Measurements from ENCODE around the gene SSPN. TPM values are rescaled to one million over a fixed set of nuclear protein-coding genes. Genes with fewer than 3 reads are reported as not detected.

Gene SSPN
- total RNA-seq, 2 experiments from 2014 or later = not detected

GRCh38 chr12:26283617-26284016, 88.2 kb downstream of the SSPN start:
- ChIA-PET POLR2A (no interaction called here), CTCF (no interaction called here)
- Mint-ChIP-seq H3K4me1 (ENCODE audit: low read depth) (peaks cover 2% of the 10 kb centered on the region), H3K36me3 (ENCODE audit: low read depth) (no peaks in the 10 kb centered on the region), H3K27ac (no peak overlapping the region), H3K27me3 (ENCODE audit: low read depth) (no peaks in the 10 kb centered on the region), H3K4me3 (no peak overlapping the region), H3K9me3 (ENCODE audit: insufficient read depth) (no peaks in the 10 kb centered on the region)
- no peak for ATAC-seq
- DNase-seq = no peak

DNA sequence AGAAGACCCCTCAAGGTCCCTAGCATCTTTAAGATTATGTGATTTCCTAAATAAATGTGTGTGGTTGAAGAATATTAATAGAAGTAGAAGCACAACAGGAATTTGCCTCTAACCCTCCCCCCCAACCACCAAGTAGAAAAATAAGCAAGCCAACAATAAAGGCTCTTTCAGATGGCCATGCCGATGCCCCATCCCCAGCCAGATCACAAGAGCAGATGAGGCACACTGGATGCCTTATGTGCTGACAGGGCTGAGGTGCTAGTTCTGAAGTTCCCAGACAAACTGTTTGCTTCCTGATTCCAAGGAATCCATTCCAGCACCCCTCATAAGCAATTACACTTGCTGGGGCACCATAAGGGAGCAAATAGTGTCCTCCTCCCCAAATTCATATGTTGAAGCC, 90.0 kb downstream of the SSPN start:
- peaks cover 2% of the 10 kb centered on the region for H3K27me3 Mint-ChIP-seq (ENCODE audit: low read depth)
- CTCF ChIA-PET = no interaction called here

DNA sequence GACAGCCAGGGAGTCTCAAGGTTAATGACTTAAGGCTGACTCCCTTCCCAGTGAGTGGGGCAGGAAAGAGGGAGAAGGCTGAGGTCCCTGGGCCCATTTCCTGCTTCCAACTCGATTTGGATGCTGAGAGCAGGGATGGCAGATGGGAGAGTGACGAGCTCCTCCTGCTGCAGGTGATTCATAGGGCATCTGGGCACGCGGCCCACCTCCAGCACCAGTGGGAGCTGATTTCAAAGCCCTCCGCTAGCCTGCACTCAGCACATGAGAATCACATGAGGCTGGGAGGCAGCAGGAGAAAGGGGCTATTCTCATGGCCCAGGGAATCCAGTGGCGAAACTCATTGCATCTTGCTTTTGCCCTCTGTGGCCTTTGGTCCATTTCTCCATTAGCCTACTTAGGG, 90.8 kb downstream of the SSPN start:
- ChIA-PET POLR2A (no interaction called here), CTCF (no interaction called here)
- peaks cover 2% of the 10 kb centered on the region for H3K4me1 Mint-ChIP-seq (ENCODE audit: low read depth)
- no peak overlapping the region for H3K4me3 Mint-ChIP-seq
- H3K9me3 Mint-ChIP-seq (ENCODE audit: insufficient read depth) = no peaks in the 10 kb centered on the region
- H3K27me3 Mint-ChIP-seq (ENCODE audit: low read depth) = peaks cover 2% of the 10 kb centered on the region
- H3K36me3 Mint-ChIP-seq (ENCODE audit: low read depth) = no peaks in the 10 kb centered on the region
- H3K27ac Mint-ChIP-seq = no peak overlapping the region
- DNase-seq = no peak
- ATAC-seq = no peak

More for the DNA sequence above, 90.0 kb downstream of the SSPN start:
- ATAC-seq (no peak), DNase-seq (no peak)
- H3K4me1 Mint-ChIP-seq (ENCODE audit: low read depth) = peaks cover 2% of the 10 kb centered on the region
- H3K36me3 Mint-ChIP-seq (ENCODE audit: low read depth) = no peaks in the 10 kb centered on the region
- H3K4me3 Mint-ChIP-seq = no peak overlapping the region
- H3K9me3 Mint-ChIP-seq (ENCODE audit: insufficient read depth) = no peaks in the 10 kb centered on the region
- POLR2A ChIA-PET = no interaction called here
- no peak overlapping the region for H3K27ac Mint-ChIP-seq

DNA sequence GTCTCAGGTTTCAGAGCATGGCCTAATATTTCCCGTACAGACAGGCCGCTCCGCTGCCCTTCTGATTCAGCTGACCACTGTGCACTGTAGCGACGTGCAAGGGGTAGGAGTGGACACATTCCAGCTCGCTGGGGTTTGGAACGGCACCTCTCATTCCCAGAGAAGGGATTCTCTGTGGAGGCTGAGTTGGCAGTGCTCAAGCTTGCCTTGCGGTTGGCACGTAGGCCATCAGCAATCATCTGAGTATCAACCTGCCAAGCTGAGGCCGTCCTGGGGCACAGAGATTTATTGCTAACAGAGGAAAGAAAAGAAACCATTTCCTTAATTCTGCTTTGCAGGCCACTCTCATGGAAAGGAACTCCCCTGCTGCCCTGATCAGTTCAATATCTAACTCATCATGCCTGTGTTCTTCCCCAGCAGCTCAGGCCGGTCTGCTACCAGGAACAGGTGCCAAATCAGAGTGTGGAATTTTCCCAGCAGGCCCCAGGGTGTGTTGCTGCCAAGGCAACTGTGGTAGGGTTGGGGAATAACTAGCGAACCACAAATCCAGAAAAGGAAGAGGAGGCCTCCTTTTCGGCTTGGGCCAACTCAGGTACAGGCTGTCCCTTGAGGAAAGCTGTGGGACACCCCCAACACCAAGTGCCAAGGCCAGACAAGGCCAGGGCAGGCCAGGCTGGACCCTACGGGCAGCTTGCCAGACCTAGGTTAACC, 92.5 kb downstream of the SSPN start:
- H3K4me1 Mint-ChIP-seq (ENCODE audit: low read depth) = peaks cover 2% of the 10 kb centered on the region
- H3K36me3 Mint-ChIP-seq (ENCODE audit: low read depth) = no peaks in the 10 kb centered on the region
- CTCF ChIA-PET = no interaction called here
- no peaks in the 10 kb centered on the region for H3K9me3 Mint-ChIP-seq (ENCODE audit: insufficient read depth)
- DNase-seq = no peak
- no peak for ATAC-seq
- POLR2A ChIA-PET = no interaction called here
- peaks cover 2% of the 10 kb centered on the region for H3K27me3 Mint-ChIP-seq (ENCODE audit: low read depth)
- no peak overlapping the region for H3K4me3 Mint-ChIP-seq
- no peak overlapping the region for H3K27ac Mint-ChIP-seq

GRCh38 chr12:26290565-26290964, 95.2 kb downstream of the SSPN start:
- ChIA-PET CTCF (no interaction called here), POLR2A (no interaction called here)
- H3K9me3 Mint-ChIP-seq (ENCODE audit: insufficient read depth) = no peaks in the 10 kb centered on the region
- H3K36me3 Mint-ChIP-seq (ENCODE audit: low read depth) = no peaks in the 10 kb centered on the region
- DNase-seq = no peak
- H3K4me3 Mint-ChIP-seq = no peak overlapping the region
- peaks cover 9% of the 10 kb centered on the region for H3K4me1 Mint-ChIP-seq (ENCODE audit: low read depth)
- ATAC-seq = no peak
- peaks cover 2% of the 10 kb centered on the region for H3K27me3 Mint-ChIP-seq (ENCODE audit: low read depth)
- no peak overlapping the region for H3K27ac Mint-ChIP-seq

- no peak for ATAC-seq
- peaks cover 7% of the 10 kb centered on the region for H3K4me1 Mint-ChIP-seq (ENCODE audit: low read depth)
- no peaks in the 10 kb centered on the region for H3K36me3 Mint-ChIP-seq (ENCODE audit: low read depth)
These were observed 97.2 kb downstream of the SSPN start for GRCh38 chr12:26292596-26292995.

DNA sequence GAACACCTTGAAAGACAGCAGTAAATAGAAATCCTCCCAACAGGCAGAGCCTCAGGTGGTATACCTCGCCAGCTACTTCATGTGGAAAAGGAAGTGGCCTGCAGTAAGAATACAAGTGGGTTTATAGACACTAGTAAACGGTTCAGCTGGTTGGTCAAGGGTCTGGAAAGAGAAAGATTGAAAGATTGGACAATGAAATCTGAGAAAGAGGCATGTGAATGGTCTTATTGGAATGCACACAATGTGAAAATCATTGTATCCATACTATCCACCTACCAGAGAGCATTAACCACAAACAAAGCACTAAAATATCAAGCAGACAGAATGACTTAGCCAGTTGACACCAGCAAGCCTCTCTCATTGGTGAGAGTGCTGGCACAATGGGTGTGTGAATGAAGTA, 98.2 kb downstream of the SSPN start:
- Mint-ChIP-seq H3K4me3 (no peak overlapping the region), H3K36me3 (ENCODE audit: low read depth) (no peaks in the 10 kb centered on the region), H3K27me3 (ENCODE audit: low read depth) (peaks cover 2% of the 10 kb centered on the region), H3K9me3 (ENCODE audit: insufficient read depth) (no peaks in the 10 kb centered on the region), H3K27ac (no peak overlapping the region), H3K4me1 (ENCODE audit: low read depth) (peaks cover 15% of the 10 kb centered on the region)
- no peak for ATAC-seq
- no peak for DNase-seq
- CTCF ChIA-PET = no interaction called here
- POLR2A ChIA-PET = no interaction called here

More at GRCh38 chr12:26292596-26292995, 97.2 kb downstream of the SSPN start:
- Mint-ChIP-seq H3K4me3 (no peak overlapping the region), H3K9me3 (ENCODE audit: insufficient read depth) (no peaks in the 10 kb centered on the region), H3K27ac (no peak overlapping the region), H3K27me3 (ENCODE audit: low read depth) (peaks cover 2% of the 10 kb centered on the region)
- ChIA-PET CTCF (no interaction called here), POLR2A (no interaction called here)
- no peak for DNase-seq

- POLR2A ChIA-PET = no interaction called here
- H3K4me3 Mint-ChIP-seq = no peak overlapping the region
- H3K9me3 Mint-ChIP-seq (ENCODE audit: insufficient read depth) = no peaks in the 10 kb centered on the region
- CTCF ChIA-PET = no interaction called here
- H3K27ac Mint-ChIP-seq = no peak overlapping the region
- DNase-seq = no peak
- no peaks in the 10 kb centered on the region for H3K36me3 Mint-ChIP-seq (ENCODE audit: low read depth)
- ATAC-seq = no peak
- H3K4me1 Mint-ChIP-seq (ENCODE audit: low read depth) = peaks cover 28% of the 10 kb centered on the region
- peaks cover under 1% of the 10 kb centered on the region for H3K27me3 Mint-ChIP-seq (ENCODE audit: low read depth)
These were observed 99.6 kb downstream of the SSPN start for GRCh38 chr12:26295001-26295400.

GRCh38 chr12:26297396-26298070, 102.2 kb downstream of the SSPN start:
- peaks cover 2% of the 10 kb centered on the region for H3K27me3 Mint-ChIP-seq (ENCODE audit: low read depth)
- POLR2A ChIA-PET = interaction anchor here (0.7 kb wide), 1 partner anchor 174 kb away, joined by 3 read pairs; no protein-coding TSS in a partner anchor
- H3K27ac Mint-ChIP-seq = no peak overlapping the region
- no peaks in the 10 kb centered on the region for H3K36me3 Mint-ChIP-seq (ENCODE audit: low read depth)
- CTCF ChIA-PET = no interaction called here
- no peak for ATAC-seq
- no peaks in the 10 kb centered on the region for H3K9me3 Mint-ChIP-seq (ENCODE audit: insufficient read depth)
- no peak overlapping the region for H3K4me3 Mint-ChIP-seq
- peaks cover 28% of the 10 kb centered on the region for H3K4me1 Mint-ChIP-seq (ENCODE audit: low read depth)
- no peak for DNase-seq

DNA sequence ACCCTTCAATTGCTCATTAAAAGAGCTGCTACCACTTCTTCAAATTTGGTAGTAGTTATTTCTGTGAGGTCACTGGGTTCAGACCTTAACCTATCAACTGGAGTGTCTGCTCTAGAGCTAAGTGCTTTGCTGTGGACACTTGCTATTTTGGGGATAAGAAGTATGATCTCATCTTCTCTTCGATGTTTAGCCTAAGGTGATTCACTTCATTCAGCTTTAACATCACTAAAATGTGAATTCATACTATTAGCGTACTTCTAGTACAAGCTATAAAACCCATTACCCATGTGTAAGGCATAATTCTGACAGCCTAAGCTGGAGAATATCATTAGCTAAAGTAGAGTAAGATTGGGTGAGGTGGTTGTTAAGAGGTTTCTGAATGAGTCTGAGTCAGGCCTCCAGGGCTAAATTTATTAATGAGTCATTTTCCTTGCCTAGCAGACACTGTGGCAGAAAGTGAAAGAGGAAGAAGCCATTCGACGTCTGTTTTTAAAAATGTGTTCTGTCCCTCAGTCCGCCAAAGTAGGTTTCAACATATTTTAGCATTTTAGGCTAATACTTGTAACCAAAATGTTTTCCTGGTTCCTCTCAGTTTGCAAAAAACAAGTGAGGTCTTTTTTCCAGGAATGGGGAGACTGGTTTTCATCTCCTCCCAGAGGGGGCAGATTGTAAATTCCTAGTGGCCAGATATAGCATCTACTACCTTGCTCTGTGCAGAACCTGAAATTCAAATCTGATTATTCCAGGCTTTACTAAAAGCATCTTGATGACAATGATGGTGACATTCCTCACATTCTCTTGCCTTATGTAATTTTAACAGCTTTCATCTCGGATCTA, 103.6 kb downstream of the SSPN start:
- ATAC-seq = peak; percentile 98
- CTCF ChIA-PET = interaction anchor here (0.6 to 0.9 kb wide), 2 partner anchors 221 to 728 kb away, joined by 3 to 4 read pairs; no protein-coding TSS in a partner anchor
- peak; percentile 40 for DNase-seq

DNA sequence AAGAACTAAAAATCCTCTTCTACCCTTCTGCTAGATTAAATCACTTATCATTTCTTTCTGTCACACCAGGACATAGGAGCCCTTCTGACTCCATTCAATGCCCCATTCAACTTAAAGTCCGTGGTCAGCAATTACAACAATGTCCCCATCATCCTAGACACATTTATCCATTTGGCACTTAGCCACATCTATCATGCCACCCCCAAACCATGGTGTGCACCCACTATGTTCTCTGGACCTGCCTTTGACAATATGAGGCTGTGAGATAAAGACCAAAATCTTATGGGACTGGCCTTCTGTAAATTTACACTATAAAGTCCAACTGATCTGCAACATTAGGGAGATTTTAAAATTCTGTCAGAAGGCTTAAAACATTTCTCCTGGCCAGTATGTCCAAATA, 104.4 kb downstream of the SSPN start:
- ATAC-seq (no peak), DNase-seq (no peak)
- peak overlapping the region; percentile 68 for H3K27ac Mint-ChIP-seq
- peaks cover 8% of the 10 kb centered on the region for H3K27me3 Mint-ChIP-seq (ENCODE audit: low read depth)
- no peaks in the 10 kb centered on the region for H3K36me3 Mint-ChIP-seq (ENCODE audit: low read depth)
- POLR2A ChIA-PET = no interaction called here
- H3K4me1 Mint-ChIP-seq (ENCODE audit: low read depth) = peaks cover 21% of the 10 kb centered on the region
- no peak overlapping the region for H3K4me3 Mint-ChIP-seq
- H3K9me3 Mint-ChIP-seq (ENCODE audit: insufficient read depth) = no peaks in the 10 kb centered on the region
- CTCF ChIA-PET = no interaction called here

More for the DNA sequence above, 103.6 kb downstream of the SSPN start:
- H3K4me3 Mint-ChIP-seq = peak overlapping the region; percentile 53
- peaks cover 21% of the 10 kb centered on the region for H3K4me1 Mint-ChIP-seq (ENCODE audit: low read depth)
- H3K36me3 Mint-ChIP-seq (ENCODE audit: low read depth) = no peaks in the 10 kb centered on the region
- POLR2A ChIA-PET = no interaction called here
- H3K27me3 Mint-ChIP-seq (ENCODE audit: low read depth) = peaks cover 7% of the 10 kb centered on the region
- peak overlapping the region; percentile 68 for H3K27ac Mint-ChIP-seq
- no peaks in the 10 kb centered on the region for H3K9me3 Mint-ChIP-seq (ENCODE audit: insufficient read depth)
